NCI-H1436 treated with DMSO at 0.1 percent for 48 hours (cell line): ENCODE measurements around the gene CRTC2.
"Not testable (repeated sequence)": the region's sequence is repeated elsewhere in the genome, so short reads cannot be mapped to it uniquely, and the experiment has no call there.

Experiments used
- DNase-seq: peaks from one replicate; lab custom pipeline; 2025; lab: John Stamatoyannopoulos, UW

The CRTC2 gene, protein sequence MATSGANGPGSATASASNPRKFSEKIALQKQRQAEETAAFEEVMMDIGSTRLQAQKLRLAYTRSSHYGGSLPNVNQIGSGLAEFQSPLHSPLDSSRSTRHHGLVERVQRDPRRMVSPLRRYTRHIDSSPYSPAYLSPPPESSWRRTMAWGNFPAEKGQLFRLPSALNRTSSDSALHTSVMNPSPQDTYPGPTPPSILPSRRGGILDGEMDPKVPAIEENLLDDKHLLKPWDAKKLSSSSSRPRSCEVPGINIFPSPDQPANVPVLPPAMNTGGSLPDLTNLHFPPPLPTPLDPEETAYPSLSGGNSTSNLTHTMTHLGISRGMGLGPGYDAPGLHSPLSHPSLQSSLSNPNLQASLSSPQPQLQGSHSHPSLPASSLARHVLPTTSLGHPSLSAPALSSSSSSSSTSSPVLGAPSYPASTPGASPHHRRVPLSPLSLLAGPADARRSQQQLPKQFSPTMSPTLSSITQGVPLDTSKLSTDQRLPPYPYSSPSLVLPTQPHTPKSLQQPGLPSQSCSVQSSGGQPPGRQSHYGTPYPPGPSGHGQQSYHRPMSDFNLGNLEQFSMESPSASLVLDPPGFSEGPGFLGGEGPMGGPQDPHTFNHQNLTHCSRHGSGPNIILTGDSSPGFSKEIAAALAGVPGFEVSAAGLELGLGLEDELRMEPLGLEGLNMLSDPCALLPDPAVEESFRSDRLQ

DNA sequence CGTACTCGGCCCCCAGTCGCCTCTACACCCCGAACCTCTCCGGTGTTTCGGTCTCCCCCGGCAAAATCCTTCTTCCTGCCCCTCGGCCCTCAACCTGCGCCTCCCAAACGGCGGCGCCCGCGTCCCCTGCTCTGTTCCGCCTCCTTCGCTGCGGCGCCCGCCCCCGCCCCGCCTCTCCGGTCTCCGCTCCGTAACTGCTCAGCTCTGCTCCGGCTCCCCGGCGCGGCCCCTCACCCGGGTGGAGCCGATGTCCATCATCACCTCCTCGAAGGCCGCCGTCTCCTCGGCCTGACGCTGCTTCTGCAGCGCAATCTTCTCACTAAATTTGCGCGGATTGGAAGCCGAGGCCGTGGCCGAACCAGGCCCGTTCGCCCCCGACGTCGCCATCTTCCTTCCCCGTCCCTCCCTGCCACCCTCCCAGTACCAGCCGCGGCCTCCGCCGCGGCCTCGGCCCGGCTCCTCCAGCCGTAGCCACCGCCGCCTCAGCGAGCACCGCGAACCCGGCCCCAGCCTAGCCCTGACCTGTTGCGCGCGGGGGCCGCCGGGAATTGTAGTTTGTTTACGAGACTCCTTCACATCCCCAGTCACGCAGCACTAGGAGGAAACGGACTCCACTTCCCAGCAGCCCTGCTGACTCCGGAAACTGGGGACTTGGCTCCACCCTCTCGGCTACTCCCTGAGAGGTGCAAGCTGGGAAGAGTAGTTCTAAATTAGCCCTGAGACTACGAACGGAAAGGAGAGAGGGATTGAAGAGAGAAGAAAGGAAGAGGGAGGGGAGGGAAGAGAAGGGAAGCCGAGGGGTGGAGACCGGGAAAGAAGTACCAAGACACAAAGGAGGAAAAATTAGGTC, at the start of gene CRTC2:
Gene CRTC2 (minus strand): TSS at position 502 of the 850 bp plus-strand sequence. CDS start 115 bp downstream, at position 387.
- DNase-seq = peak; percentile 84

DNA sequence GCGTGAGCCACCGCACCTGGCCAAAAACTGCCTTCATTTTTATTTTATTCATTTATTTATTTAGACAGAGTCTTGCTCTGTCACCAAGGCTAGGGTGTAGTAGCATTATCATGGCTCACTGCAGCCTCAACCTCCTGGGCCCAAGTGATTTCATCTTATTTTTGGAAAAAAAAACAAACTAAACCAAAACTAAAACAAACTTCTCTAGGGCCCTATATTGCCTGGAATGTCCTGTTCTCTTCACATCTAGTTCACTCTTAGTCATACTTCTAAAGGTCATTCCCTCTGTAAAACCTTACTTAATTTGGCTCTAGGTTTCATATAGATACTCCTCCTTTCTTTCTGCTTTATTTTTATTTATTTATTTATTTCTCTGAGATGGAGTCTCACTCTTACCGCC, 47.7 kb upstream of the CRTC2 start:
- DNase-seq = no peak

DNA sequence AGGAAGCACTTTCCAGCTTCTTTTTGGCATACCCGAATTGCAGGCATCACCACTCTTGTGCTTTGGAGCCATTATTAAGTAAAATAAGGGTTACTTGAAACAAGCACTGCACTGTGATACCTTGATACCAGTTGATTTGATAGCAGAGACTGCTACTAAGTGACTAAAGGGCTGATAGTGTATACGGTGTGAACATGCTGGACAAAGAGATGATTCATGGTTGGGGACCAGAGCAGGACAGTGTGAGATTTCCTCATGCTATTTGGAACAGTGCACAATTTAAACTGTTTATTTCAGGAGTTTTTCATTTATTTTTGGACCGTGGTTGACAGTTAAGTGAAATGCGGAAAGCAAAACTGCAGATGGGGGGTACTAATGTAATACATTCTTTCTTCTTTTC, 42.0 kb upstream of the CRTC2 start:
- no peak for DNase-seq

DNA sequence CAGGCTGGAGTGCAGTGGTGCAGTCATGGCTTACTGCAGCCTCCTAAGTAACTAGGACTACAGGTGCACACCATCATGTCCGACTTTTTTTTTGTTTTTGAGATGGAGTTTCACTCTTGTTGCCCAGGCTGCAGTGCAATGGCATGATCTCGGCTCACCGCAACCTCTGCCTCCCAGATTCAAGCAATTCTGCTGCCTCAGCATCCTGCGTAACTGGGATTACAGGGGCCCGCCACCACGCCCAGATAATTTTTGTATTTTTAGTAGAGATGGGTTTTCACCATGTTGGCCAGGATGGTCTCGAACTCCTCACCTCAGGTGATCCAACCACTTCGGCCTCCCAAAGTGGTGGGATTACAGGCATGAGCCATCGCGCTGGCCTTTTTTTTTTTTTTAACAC, 38.5 kb upstream of the CRTC2 start:
- not testable (repeated sequence) for DNase-seq

DNA sequence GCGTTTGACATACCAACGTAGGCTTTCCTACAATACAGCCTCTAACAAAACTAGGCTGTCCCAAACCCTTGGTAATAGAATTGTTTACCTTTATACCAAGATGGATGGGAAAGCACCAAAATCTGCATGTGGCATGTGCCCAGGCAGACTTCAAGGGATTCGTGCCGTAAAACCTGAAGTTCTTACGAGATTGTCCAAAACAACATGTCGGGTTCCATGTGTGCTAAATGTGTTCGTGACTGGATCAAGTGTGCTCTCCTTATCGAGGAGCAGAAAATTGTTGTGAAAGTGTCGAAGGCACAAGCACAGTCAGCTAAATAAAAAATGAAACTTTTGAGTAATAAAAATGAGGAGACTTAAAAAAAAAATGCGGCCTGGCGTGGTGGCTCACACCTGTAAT, 37.2 kb upstream of the CRTC2 start:
- DNase-seq = no peak

DNA sequence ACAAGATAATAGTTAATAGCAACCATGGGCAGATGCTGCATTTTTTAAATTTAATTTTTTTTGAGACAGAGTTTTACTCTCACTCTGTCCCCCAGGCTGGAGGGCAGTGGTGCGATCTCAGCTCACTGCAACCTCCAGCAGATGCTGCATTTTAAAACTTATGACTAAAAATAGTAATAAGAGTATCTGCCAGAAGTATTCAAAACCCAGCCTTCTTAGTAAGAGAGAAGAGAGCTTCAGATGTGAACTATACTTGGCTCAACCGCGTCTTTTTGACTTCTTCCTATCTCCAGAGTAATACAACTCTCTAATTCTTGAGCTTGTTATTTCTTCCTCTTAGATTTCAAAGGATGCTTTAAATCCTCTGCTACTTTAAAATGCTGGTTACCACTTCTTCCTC, 36.8 kb upstream of the CRTC2 start:
- DNase-seq = no peak

DNA sequence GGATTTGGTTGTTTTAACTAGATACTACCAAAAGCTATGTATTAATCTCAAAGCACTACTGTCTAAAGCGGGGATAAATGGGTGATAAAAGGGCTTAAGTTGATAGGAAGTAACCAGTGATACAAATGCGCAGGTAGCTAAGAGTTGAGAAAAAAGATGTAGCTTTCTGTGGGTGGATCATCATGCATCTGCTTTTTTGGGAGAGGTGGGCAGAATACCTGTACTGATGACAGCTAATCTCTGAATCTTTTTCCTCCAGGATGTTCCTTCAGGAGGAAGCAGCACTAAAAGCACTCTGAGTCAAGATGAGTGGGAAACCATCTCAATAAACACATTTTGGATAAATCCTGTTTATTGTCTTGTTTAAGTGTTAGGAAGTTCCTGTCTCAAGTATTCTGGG, 33.4 kb upstream of the CRTC2 start:
- no peak for DNase-seq

DNA sequence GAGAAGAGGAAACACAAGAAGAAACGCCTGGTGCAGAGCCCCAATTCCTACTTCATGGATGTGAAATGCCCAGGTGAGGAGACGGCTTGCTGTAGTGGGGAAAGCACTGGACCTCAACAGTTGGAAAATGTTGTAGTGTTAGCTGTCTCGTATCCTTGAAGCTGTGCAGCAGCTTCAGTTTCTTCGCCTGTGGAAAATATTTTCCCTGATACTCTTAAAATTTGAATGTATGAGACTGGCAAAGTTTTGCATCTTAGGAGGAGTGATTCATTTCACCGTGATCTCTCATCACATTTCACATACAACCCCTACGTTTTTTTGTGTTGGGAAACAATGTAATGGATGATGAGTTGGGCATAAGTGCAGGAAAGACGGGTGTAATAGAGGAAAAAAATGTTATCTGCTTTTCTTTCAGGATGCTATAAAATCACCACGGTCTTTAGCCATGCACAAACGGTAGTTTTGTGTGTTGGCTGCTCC, 32.8 kb upstream of the CRTC2 start:
- no peak for DNase-seq

DNA sequence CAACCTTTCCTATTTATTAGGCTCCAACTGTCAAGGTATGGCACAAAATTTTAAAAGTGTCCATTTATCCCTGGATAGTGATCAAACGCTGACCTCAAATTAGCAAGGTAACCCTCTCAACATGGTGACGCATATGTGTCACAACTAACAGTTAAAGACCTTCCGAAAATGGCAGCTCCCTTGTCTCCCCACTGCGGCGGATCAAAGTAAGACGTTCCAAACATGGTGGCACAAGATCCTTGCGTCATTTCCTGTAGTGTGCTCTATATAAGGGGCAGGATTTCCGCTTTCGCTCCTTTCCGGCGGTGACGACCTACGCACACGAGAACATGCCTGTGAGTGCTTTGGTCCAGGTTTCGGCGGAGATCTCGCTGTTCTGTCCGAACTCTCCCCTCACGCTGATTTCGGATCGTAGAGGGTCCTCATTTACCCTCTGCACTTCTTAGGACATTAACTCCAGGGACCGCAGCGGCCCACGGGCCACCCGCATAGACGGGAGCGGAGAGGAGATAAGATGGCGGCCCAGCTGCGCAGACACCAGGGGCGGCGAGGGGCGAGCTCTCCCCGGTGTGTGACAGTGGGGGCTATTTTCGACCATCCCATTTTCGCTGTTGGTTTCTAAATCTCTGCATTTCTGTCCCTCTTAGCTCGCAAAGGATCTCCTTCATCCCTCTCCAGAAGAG, 32.2 kb upstream of the CRTC2 start, which contains the start of gene RPS27:
Gene RPS27 (plus strand): TSS at position 295 of the 683 bp plus-strand sequence. CDS start 35 bp downstream, at position 330.
- peak; percentile 97 for DNase-seq

DNA sequence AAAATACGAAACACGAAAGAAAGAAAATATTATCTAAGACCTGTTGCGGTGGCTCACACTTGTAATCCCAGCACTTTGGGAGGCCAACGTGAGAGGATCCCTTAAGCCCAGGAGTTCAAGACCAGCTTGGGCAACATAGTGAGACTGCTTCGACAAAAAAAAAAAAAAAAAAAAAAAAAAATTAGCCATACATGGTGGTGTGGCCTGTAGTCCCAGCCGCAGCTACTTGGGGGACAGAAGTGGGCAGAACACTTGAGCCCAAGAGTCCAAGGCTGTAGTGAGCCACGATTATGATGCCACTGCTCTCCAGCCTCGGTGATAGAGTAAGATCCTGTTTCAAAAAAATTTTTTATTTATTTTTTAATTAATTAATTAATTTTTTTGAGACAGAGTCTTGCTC, 29.2 kb upstream of the CRTC2 start:
- no peak for DNase-seq

DNA sequence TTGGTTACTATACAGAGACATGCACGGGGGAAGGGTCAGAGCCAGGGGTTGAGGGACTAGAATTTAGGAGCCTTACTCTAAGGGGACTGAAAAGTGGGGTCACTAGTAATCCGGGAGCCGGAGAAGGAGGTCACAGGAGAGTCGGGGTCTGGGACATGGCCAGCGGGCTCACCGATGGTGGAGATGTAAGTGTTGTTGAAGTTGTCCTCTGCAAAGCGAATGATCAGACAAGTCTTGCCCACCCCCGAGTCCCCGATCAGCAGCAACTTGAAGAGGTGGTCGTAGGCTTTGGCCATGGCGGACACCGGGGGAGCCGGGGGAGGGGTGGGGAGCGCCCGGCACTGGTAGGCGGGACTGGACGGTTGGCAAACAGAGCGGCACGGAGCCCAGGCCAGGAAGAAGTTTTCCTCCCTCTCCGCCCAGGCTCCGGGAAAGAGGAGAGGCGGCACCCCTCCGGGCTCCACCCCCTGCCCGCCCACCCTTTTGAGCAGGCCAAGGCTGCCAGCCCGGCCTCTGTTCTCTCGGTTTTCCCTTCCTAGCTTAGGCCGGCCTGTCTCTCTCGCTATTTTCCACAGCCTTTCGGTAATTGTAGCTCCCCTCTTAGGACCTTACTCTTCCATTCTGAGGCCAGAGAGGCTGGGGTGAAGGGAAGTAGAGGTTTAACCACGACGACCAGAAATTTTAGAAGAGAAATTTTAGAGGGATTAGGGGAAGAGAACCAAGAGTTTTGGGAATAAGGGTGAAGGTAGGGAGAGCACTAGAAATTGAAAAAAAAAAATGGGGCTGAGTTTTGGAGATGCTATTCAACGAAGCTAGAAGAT, 27.7 kb upstream of the CRTC2 start, which contains the start of gene RAB13:
Gene RAB13 (minus strand): TSS at position 399 of the 821 bp plus-strand sequence. CDS start 103 bp downstream, at position 296.
- peak; percentile 24 for DNase-seq

DNA sequence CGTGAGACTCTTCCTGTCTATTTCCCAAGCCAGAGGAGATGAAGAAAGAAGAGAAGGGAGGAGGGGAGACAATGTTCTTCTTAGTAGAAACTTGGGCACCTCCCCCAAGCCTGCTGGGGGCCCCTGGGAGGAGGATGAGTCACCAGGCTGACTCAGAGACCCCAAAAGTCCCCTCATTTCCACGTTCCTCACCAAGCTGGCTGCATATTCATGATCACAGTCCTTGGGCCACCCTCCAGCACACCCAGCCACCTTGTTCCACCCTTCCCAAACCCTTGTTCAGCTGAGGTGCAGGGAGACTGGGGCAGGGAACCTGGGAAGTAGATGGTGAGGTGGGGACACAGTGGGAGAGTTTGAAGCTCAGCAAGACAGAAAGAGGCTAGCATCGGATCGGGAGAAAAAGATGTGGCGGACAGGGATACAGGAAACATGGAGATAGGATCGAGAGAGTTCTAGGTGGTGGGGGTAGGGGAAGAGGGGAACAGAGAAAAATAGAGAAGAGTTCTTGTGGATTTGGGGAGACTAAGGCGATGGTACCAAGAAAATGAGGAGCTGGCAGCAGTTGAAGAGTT, 27.0 kb upstream of the CRTC2 start:
- no peak for DNase-seq

DNA sequence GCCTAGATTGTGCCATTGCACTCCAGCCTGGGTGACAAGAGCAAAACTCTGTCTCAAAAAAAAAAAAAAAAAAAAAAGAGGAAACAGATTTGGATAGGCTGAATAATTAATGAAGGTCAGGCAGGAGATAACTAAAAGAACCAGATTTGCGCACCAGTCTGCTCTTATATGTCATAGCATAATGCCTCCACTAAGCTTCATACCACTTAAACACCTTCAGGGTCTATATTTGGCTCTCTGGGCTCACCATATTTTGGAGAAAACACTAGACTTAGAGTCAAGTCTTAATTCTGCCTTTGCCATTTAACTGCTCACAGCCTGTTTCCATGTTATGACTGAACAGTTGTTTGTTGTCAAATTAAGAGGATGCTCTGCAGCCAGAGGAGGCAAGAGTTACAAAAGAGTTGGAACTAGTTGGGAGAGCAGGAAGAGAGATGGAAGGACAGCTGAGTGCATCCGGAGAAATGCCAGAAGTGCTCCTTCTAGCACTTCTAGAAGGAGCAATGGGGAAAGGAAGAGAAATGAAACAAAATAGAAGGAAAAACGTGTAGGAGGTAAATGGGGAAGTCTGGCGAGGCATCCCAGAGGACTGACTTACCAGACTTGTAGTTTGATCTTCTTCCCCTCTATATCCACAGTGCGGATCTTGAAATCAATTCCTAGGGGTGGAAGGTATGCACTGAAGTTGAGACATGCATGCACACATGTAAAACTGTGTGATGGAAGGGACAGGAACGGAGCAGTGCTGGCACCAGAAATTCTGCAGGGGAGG, 25.9 kb upstream of the CRTC2 start:
- no peak for DNase-seq

DNA sequence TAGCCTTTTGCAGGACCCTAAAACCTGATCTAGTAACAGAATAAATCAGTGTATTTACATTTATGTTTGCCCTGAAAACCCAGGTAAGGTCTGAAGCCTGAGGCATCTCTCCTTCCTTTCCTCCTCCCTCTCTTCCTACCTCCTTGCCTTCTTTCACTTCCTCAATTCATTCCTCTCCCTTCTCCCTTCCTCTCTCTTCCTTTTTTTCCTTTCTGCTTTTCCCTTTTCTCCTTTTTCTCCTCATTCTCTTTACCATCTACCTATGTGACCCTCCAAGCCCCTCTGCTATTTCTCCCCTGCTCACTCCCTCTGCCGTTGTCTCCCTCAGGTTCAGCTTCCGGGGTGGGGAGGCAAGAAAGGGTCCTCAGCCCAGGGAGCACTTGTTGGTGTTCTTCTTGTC, 23.3 kb upstream of the CRTC2 start:
- DNase-seq = not testable (repeated sequence)

DNA sequence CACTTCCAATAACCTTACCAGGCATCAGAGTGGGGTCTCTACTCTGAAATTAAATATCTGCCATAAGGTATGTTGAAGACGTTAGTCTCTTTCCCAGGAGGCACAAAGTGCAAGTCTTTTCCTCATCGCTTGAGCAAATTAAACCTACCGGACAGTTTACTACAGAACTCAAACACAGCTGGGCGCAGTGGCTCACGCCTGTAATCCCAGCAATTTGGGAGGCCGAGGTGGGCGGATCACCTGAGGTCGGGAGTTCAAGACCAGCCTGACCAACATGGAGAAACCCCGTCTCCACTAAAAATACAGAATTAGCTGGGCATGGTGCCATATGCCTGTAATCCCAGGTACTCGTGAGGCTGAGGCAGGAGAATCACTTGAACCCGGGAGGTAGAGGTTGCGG, 20.7 kb upstream of the CRTC2 start:
- not testable (repeated sequence) for DNase-seq

DNA sequence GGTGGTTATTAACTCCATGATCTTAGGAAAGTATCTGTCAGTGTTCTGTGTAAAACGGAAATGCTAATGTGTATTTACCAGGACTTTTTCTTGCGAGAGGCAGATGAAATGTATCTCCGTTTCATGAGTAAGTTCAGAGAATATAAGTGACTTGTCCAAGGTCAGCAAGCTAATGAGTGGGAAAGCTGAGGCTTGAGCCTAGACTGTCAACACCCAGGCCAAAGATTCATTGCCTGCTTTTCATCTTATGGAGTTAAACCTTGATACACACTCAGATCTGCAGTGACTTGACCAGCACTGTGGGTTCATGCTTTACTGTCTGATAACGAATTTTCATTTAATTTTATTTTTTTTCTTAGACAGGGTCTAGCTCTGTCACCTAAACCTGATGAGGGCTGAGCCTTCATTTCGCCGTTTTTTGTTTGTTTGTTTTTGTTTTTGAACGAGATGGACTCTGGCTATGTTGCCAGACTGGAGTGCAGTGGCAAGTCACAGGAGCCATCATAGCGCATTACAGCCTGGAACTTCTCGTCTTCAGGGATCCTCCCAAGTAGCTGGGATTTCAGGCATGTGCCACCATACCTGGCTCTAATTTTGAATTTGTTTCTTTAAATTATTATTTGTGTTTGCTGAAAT, 20.0 kb upstream of the CRTC2 start:
- no peak for DNase-seq

DNA sequence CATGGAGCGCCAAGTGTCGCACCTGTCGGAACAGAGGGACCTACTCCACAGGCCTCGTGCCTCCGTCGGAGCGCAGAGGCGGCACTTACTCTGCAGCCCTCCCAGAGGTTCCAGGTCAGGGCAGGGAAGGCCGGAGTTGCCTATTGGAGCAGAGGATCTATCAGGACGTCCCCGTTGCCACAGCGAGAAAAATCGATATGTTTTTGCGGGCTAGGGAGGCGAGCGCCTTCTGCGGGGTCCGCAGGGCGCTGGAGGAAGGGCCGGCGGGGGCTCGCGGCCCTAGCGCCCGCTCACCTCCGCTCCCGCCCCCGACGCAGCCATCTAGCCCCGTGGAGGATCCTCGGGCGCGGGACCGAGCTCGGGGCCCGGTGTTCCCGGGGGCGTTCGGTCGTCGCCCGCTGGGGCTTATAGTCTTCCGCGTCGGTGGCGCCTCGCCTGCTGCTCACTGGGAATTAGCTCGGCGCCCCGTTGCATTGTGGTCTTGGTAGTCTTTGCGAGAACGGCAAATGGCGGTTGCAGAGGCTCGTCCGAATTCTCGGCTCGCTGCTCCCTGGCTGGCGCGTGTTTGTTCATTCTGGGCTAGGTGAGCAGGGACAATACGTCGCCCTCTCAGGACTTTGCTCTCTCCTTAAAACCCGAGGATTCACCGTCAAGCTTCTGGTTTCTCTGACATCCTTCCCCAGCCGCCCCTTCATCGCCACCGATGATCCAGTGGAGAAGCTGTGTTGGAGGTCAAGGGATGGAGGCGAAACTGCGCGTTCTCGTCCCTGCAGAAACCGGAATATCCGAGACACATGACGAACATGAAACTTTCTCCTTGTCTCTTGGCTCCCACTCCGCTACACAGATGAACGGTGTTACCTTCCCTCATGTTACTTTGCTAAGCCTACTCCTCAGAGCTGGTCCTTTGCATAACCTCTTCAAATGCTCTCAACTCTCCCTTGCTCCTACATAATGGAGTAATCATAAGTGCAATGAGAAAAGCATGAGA, 19.1 kb upstream of the CRTC2 start, which contains the start of gene JTB:
Gene JTB (minus strand): TSS at position 425 of the 991 bp plus-strand sequence. CDS start 422 bp downstream, at position 3.
- peak; percentile 17 for DNase-seq
